Measurements from ENCODE around the gene ZC3H10. TPM values are rescaled to one million over a fixed set of nuclear protein-coding genes. Genes with fewer than 3 reads are reported as not detected.
A peak's percentile ranks its signal among the peaks of the same experiment; 100 is the strongest.

Gene ZC3H10
- total RNA-seq, 2 donors from 2014 or later, result 3.5 to 6.1 TPM

DNA sequence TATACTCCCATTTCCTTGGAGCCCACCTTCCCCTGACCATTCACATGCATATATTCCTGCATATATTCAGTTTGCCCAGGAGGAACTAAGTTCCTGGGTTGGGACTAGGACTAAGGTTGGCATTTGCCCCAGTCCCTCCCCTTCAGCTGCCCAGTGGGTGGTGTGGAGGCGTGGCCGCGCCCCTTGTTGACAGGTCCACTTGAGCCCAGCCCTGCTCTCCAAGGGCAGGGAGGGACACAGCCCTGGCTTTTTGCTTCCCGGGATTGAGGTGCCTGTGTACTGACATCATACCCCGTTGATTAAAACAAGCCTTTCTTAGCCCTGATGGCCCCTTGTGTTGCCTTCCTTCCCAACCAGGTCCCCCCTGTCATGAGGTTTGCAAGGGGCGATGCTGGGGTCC, 30.8 kb upstream of the ZC3H10 start:
- Histone ChIP-seq H3K4me1 (peaks cover 7% of the 10 kb centered on the region), H3K9ac (ENCODE audit: low read depth in 2 of 2, low read length in 2 of 2) (peak overlapping the region in 1 of 2 donors; percentile 66), H3K27me3 (no peaks in the 10 kb centered on the region), H3K27ac (peak overlapping the region; percentile 75), H3K9me3 (no peaks in the 10 kb centered on the region), H3K4me3 (no peak overlapping the region), H3K36me3 (peaks cover 3% of the 10 kb centered on the region)
- no peak for TF ChIP-seq CTCF (IDR thresholded peaks at IDR 0.05)
- peak; percentile 91 for DNase-seq
- intact Hi-C loops (cut with DNase I), result no loop called here

DNA sequence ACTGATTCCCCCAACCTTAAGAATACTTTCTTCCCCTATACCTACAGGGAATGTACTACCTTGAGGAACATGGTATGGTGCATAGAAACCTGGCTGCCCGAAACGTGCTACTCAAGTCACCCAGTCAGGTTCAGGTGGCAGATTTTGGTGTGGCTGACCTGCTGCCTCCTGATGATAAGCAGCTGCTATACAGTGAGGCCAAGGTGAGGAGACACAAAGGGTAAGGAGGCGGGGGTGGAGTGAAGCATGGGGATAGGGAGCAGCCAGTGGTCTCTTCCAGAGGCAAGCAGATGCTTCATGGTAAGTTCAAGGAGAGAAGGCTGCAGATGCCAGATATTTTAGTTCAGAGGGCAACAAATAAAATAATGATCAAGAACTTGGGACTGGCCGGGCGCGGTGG, 20.3 kb upstream of the ZC3H10 start:
- Histone ChIP-seq H3K4me1 (no peaks in the 10 kb centered on the region), H3K27ac (no peak overlapping the region), H3K4me3 (no peak overlapping the region), H3K27me3 (no peaks in the 10 kb centered on the region), H3K36me3 (no peaks in the 10 kb centered on the region), H3K9ac (ENCODE audit: low read depth in 2 of 2, low read length in 2 of 2) (no peak overlapping the region), H3K9me3 (no peaks in the 10 kb centered on the region)
- no peak for DNase-seq
- no peak for TF ChIP-seq CTCF (IDR thresholded peaks at IDR 0.05)
- intact Hi-C loops (cut with DNase I), result no loop called here

GRCh38 chr12:56098592-56098991, 19.5 kb upstream of the ZC3H10 start:
- H3K4me1 ChIP-seq, result no peaks in the 10 kb centered on the region
- no peak for TF ChIP-seq CTCF (IDR thresholded peaks at IDR 0.05)
- H3K27me3 ChIP-seq, result no peaks in the 10 kb centered on the region
- H3K27ac ChIP-seq, result no peak overlapping the region
- no peaks in the 10 kb centered on the region for H3K9me3 ChIP-seq
- intact Hi-C loops (cut with DNase I), result no loop called here
- DNase-seq, result no peak
- H3K9ac ChIP-seq (ENCODE audit: low read depth in 2 of 2, low read length in 2 of 2), result no peak overlapping the region
- no peaks in the 10 kb centered on the region for H3K36me3 ChIP-seq
- H3K4me3 ChIP-seq, result no peak overlapping the region

DNA sequence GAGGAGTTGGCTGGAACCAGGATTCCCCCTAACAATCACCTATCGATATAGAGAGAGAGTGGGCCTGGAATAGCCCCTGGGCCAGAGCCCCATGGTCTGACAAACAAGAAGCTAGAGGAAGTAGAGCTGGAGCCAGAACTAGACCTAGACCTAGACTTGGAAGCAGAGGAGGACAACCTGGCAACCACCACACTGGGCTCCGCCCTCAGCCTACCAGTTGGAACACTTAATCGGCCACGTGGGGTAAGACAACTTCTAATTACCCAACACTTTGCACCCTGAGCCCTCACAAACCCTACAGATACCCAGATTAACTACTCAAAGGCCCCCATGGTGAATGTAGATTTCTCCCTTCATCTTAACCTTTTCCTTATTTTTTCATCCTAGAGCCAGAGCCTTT, 18.3 kb upstream of the ZC3H10 start:
- no peak overlapping the region for H3K4me3 ChIP-seq
- H3K9me3 ChIP-seq, result no peaks in the 10 kb centered on the region
- no peak overlapping the region for H3K27ac ChIP-seq
- no peaks in the 10 kb centered on the region for H3K36me3 ChIP-seq
- no peak for DNase-seq
- intact Hi-C loops (cut with DNase I), result no loop called here
- no peaks in the 10 kb centered on the region for H3K27me3 ChIP-seq
- no peaks in the 10 kb centered on the region for H3K4me1 ChIP-seq
- no peak for TF ChIP-seq CTCF (IDR thresholded peaks at IDR 0.05)
- H3K9ac ChIP-seq (ENCODE audit: low read depth in 2 of 2, low read length in 2 of 2), result no peak overlapping the region

DNA sequence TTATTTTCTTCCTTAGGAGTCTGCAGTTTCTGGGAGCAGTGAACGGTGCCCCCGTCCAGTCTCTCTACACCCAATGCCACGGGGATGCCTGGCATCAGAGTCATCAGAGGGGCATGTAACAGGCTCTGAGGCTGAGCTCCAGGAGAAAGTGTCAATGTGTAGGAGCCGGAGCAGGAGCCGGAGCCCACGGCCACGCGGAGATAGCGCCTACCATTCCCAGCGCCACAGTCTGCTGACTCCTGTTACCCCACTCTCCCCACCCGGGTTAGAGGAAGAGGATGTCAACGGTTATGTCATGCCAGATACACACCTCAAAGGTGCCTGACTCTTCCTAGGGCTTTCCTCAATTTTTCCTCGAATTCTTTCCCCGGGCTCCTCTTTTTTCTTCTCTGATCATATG, 17.0 kb upstream of the ZC3H10 start:
- Histone ChIP-seq H3K9me3 (no peaks in the 10 kb centered on the region), H3K9ac (ENCODE audit: low read depth in 2 of 2, low read length in 2 of 2) (no peak overlapping the region), H3K27me3 (no peaks in the 10 kb centered on the region), H3K27ac (no peak overlapping the region), H3K36me3 (no peaks in the 10 kb centered on the region), H3K4me3 (no peak overlapping the region), H3K4me1 (no peaks in the 10 kb centered on the region)
- DNase-seq, result no peak
- intact Hi-C loops (cut with DNase I), result no loop called here
- no peak for TF ChIP-seq CTCF (IDR thresholded peaks at IDR 0.05)

DNA sequence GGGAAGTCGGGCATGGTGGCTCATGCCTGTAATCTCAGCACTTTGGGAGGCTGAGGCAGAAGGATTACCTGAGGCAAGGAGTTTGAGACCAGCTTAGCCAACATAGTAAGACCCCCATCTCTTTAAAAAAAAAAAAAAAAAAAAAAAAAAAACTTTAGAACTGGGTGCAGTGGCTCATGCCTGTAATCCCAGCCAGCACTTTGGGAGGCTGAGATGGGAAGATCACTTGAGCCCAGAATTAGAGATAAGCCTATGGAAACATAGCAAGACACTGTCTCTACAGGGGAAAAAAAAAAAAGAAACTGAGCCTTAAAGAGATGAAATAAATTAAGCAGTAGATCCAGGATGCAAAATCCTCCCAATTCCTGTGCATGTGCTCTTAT, 15.4 kb upstream of the ZC3H10 start:
- Histone ChIP-seq H3K9me3 (no peaks in the 10 kb centered on the region), H3K27me3 (no peaks in the 10 kb centered on the region), H3K4me1 (no peaks in the 10 kb centered on the region), H3K4me3 (no peak overlapping the region), H3K27ac (peak overlapping the region; percentile 89), H3K9ac (ENCODE audit: low read depth in 2 of 2, low read length in 2 of 2) (no peak overlapping the region), H3K36me3 (peaks cover 1% of the 10 kb centered on the region)
- no peak for DNase-seq
- intact Hi-C loops (cut with DNase I), result no loop called here
- TF ChIP-seq CTCF (IDR thresholded peaks at IDR 0.05), result no peak
